NCI-H1436 treated with DMSO at 0.1 percent for 48 hours (cell line): ENCODE measurements around the gene NHERF1.

Experiments used
- DNase-seq: peaks from one replicate; lab custom pipeline; 2025; lab: John Stamatoyannopoulos, UW

The NHERF1 gene

DNA sequence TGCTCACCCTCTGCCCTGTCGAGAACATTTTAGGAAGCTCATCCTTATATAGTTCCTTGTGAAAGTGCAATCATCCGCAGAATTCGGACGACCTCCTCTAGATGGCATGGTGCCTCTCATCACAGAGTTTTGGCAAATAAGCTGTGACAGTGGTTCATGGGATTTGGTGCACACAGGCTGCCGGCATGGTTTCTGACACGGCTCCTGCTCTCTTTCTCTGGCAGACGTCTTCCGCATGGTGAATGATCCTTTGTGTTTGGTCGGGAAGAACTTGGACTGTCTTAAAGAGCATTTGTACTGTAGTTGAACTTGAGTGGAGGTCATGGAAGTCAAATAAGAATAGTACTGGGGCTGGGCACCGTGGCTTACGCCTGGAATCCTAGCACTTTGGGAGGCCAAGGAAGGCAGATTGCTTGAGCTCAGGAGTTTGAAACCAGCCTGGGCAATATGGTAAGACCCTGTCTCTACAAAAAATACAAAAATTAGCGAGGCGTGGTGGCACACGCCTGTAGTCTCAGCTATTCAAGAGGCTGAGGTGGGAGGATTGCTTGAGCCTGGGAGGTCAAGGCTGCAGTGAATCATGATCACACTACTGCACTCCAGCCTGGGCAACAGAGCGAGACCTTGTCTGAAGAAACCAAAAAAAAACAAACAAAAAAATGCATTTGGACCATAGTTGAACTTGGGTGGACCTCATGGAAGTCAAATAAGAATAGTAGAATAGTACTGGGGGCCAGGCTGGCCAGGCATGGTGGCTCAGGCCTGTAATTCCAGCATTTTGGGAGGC, 62.5 kb downstream of the NHERF1 start:
- no peak for DNase-seq

- DNase-seq, result no peak
Measured at GRCh38 chr17:74812109-74813009, 63.9 kb downstream of the NHERF1 start.

- DNase-seq, result no peak
Measured at GRCh38 chr17:74814453-74814852, 66.0 kb downstream of the NHERF1 start.

- no peak for DNase-seq
Measured at GRCh38 chr17:74815067-74815466, 66.6 kb downstream of the NHERF1 start.

GRCh38 chr17:74815550-74816370, 67.3 kb downstream of the NHERF1 start:
- no peak for DNase-seq

DNA sequence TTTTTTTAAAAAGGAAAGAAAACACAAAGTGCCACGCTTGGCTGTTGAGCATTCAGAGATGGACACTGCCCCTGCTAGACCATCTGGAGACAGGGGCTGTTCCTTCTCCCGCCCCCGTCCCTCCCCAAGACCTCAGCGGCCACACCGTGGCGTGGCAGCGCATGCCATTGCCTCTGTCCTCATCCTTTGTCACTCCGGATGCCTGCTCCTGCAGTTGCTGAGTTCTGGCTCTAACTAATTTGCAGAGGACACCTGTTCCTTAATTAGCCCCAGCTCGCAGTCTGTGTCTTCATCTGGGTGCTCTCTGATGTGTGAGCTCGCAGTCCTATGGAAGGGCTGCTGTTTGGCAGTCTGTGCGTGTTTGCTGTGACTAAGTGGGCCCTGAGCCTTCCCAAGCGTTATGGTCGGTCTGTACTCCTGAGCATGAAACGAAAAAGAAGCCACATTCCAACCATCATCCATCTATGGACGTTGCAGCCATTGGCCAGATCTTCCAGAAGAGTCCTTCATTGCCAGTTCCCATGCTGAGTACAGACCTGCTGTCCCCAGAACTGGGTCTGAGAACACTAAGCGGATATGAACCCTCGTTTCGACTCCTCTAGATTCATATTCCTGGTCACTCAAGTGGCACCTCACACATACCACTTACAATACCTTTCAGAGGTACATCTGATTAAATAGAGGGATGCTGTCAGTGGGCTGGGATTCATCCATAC, 68.6 kb downstream of the NHERF1 start:
- DNase-seq, result no peak

DNA sequence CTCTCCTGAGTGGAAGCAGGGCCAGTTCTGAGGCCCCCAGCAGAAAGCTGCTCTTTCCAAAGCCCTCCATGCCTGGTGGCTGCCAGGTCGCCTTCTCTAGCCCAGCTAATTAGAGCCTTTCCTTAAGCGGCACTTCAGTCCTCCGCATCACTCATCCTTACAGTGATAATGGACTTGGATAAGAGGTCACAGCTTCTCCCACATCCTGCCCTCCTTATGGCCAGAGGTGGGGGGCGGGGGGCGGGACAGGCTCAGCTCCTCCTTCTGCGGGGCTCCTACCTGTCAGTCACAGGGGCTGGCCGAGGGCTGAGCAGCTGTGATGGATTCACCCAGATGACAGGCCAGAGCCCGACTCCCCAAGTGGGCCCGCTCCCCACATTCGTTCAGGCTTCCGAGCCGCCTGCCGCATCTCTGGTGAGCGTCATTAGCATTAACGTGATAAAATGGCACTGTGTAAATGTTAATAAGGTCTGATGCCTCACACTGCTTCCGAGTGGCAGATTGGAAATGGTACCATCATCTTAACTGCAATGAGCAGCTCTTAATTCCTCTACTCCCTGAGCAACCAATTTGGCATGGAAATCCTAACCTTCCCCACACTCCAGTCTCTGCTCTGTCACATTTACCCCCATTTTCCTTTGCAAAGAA, 70.0 kb downstream of the NHERF1 start:
- no peak for DNase-seq
